DMS153 (cell line): Measurements from ENCODE around the gene MICALL2.
A peak's percentile ranks its signal among the peaks of the same experiment; 100 is the strongest.

Experiments
- DNase-seq: peaks from one replicate; lab custom pipeline; 2025; lab: John Stamatoyannopoulos, UW

The MICALL2 gene

GRCh38 chr7:1458683-1459511 is at the start of gene MICALL2:
MICALL2 (minus strand) TSS chr7:1459470; CDS start chr7:1459326, 144 bp downstream.
- DNase-seq = peak; percentile 14

- DNase-seq = no peak
Measured at GRCh38 chr7:1508277-1508758, 49.0 kb upstream of the MICALL2 start.

DNA sequence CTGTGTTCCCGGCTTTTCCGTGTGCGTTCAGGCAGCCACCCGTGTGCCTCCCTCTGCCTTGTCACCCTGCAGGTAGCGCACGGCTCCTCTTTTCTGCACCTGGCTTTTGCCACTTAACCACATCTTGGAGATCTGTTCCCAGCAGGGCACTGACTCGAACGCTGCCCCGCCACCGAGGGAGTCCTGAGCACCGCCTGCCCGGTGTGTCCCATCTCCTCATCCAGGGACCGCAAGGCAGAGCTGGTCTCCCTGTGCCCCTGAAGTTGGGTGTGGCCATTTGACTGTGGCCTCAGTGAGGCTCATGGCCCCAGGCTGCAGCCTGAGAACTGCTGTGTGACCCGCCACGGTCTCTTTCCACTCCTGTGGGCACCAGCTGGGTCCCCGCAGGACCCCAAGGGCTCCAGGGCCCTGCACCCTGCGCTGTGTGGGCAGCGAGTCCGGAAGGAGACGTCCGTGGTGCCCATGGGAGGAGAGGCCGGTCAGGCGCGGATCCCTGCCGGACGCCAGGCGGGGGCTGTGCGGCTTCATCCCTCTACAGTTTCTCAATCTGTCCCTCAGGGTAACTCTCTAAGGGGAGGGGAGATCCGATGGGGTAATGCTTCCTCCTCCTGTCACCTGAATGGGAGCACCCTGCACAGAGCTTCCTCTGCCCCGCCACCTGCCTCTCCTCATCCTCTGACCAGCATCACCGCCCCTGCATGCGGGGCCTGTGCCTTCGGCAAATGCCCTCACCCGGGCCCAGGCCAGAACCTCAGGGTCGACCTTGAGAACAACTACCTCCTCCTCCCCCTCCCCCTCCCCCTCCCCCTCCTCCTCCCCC is 46.7 kb upstream of the MICALL2 start:
- peak; percentile 73 for DNase-seq

DNA sequence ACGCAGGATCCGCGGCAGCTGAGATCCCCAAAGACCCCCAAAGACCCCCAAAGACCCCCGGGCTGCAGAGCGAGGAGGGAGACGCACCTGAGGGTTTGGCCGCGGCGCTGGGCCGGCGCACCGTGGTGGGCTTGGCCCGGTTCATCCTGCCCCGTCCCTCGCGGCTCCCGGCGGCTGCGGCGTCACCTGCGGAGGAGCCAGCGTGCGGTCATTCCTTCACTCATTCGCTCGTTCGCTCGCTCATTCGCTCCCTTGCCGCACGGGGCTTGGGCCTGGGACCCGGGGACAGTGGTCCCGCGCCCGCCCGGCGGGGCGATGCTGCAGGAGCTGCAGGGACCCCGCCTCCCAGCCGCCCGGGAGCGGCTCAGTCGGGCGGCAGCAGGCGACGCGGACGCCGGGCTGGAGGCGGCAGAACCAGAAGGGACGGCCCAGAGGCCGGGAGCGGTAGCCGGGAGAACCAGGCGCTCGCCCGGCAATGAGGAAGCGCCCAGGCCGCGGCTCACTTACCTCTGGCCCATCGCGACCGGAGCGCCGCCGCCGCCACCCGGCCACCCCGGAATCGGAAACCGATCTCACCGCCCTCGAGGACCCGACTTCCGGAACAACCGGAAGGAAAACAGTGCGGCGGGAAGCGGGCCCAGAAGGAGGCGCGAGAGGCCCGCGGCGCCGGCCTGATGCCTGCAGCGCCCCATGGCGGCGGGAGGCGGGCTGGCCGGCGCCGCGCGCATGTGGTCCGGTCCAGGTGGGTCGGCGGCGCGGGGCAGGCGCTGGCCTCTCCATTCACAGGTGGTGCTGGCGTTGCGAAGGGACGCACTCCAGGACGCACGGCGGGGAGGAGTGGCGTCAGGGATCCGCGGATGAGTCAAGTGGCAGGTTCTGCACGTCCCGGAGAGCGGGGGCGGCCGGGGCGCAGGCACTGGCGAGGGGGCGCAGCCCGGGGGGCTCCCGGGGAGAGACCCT is 44.8 kb upstream of the MICALL2 start, which contains the start of gene INTS1:
Gene INTS1, minus strand, starts transcription at position 574 of the 960 bp plus-strand sequence. Its CDS starts 429 bp downstream, at position 145.
- DNase-seq = peak; percentile 95

DNA sequence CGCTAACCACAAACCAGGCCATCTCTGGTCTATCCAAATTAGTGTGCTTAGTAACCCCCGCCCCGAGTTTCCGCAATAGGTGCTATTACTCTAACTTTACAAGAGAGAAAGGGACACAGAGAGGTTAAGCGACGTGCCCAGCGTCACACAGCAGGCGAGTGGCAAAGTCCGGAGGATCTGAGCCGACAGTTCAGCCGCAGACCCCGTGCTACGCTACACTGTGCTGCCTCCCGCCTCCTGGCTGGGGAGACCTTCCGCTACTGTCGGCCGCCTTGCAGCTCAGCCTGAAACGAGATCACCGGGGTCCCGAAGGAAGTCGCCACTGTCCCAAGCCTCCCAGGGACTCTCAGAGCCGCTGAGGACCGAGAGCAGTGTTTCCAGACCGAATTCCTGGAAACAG is 44.1 kb upstream of the MICALL2 start:
- DNase-seq = no peak

GRCh38 chr7:1502845-1503244 is 43.6 kb upstream of the MICALL2 start:
- DNase-seq = no peak

DNA sequence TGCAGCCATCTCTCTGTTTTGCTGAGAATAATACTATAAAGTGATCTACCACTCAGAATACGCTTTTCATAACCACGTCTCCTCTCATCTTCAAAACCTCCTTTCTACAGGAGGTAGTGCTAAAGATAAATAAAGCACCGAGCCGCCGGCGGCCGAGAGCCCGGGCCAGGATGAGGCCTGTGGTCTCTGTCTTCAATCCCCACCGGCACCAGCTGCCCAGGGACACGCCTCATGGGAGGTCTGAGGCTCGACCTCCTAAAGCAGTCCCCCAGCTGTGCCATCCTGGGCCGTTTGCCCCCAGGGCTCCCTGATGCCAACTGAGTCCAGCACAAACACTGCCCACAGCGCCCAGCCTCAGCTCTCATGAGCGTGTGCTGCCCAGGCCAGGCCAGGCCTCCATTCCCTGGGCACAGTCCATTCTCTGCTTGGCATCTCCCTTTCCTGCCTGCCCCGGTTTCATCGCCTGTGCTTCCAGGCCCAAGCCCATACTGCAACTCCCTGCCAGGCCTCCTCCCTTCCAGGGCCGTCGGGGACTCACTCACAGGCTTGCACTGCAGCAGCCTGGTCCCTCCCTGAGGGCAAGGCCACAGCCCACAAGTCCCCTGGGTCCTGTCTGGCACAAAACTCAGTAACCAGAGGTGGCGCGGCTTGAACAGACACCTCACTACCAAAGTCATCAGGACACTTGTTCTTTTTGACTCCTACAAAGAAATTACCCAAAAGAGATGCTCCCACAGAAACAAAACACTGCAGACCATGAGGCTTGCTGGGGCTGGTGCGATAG is 42.4 kb upstream of the MICALL2 start:
- no peak for DNase-seq

DNA sequence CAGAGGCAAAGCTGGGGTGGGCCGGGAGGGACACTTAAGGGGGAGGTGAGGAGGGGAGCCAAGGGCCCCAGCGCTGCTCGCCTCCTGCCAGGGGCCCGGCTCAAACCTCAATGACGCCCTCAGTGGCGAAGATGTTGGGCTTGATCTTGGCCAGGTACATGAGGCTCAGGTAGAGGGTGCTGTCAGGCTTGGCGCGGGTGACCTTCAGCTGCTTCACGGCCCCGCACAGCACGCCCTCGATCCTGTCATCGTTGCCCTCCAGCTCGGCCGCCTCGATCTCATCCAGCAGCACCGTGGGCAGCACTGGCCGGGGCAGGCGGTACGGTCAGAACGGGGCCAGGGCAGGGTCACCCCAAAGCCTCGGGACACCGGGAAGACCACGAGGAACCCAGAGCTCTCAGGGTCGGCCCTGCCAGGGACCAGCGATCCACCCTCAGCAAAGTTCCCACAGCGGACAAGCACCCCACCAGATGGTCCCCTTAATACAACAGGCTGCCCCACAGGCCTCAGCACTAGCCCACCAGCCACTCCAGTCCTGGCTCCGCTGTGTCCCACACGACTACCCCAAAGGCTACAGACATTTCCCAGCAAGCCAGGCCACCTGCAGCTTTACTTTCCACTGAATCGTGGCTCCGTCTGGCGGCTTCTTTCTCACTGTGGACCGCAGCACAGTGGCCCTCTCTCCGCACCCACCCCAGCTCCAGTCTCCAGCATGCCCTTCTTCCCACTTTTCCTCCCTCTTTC is 41.0 kb upstream of the MICALL2 start:
- DNase-seq = no peak

DNA sequence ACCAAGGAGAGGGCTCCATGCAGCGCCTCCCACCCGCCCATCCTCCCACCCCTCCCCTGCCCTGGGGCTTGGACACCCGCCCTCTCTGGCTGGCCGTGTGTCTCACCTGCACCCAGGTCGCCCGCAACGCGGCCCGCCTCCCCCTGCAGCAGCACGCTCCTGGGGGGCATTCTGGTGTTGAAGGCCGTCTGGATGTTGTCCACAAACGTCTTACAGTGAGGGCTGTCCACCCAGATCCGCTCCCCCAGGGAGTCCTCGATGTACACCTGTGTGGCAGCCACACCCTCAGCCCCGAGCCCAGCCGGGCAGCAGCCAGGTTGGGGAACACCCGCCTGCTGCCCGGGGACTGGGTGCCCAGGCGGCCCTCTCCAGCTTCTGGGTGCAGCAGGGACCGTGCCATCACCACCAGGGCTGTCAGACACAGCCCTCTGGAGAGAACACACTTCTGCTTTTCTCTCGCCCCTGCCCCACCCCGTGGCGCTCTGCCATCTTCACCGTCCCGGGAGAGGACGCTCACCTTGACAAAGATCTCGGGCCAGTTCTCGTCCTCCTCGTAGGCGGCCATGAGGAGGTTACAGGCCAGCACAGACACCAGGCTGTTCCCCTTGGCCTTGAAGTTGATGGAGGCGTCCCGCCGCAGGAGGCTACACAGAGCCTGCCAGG is 40.2 kb upstream of the MICALL2 start:
- DNase-seq = no peak

DNA sequence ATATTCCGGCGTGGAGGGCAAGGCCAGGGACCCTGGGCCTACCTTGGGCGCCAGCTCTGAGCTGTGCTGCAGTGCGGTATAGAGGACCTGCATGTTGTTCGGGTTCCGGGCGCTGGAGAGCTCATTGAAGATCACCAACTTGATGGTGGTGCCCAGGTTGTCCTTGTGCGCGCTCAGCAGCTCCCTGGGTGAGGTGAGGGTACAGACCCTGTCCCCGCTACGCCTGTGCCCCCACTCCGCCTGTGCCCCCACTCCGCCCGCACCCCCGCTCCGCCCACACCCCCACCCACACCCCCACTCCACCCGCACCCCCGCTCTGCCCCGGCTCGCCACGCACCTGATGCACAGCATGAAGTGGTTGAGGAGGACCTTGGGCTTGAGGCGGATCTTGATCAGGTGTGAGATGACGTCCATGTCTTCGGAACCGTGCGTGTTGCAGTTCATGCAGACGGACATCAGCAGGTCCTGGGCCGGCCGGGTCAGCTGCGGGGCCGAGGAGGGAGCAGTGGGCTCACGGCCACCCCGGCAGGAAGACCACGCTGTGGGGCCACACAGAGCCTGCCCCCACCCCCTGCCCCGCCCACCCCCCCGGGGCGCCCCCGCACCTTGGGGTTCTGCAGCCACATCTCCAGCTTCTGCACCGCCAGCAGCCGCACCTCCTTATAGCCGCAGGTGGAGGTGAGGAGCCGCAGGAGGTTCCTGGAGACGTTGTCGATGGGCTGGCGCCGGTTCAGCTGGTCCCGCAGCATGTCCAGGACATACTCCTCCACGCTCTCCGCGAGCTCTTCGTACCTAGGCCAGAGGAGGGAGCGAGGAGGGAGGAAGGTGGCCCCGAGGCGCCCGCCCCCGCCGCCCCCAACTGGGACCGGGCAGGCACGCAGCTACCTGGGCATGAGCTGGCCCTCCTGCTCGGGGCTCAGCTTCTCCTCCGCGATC is 39.4 kb upstream of the MICALL2 start:
- DNase-seq = no peak

DNA sequence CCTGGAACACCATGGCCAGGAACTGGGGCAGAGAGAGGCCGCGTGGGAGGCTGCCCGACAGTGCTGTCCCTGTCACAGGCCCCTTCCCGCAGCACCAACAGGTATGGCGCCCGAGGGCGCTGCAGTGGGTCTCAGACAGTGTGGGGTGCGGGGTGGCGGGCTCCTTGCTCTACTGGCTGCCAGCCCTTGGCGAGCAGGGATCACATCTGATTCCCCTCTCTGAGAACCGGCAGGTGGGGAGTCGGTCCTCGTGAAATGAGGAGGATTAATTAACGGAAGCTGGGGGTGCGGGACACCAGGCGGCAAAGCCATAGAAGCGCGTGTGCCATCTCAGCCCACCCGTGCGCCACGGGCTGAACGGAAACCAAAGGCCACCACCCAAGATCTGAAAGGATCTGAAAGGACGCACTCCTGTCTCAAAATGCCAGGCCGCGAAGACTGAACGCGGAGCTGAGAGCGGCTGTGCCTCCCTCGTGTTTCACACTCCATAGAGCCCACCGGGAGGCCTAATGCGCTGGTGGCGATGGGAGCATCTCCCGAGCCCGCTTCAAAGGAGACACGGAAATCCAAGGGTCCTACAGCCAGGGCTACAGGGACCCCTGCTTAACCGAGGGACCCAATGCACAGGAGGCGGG is 38.1 kb upstream of the MICALL2 start:
- no peak for DNase-seq

DNA sequence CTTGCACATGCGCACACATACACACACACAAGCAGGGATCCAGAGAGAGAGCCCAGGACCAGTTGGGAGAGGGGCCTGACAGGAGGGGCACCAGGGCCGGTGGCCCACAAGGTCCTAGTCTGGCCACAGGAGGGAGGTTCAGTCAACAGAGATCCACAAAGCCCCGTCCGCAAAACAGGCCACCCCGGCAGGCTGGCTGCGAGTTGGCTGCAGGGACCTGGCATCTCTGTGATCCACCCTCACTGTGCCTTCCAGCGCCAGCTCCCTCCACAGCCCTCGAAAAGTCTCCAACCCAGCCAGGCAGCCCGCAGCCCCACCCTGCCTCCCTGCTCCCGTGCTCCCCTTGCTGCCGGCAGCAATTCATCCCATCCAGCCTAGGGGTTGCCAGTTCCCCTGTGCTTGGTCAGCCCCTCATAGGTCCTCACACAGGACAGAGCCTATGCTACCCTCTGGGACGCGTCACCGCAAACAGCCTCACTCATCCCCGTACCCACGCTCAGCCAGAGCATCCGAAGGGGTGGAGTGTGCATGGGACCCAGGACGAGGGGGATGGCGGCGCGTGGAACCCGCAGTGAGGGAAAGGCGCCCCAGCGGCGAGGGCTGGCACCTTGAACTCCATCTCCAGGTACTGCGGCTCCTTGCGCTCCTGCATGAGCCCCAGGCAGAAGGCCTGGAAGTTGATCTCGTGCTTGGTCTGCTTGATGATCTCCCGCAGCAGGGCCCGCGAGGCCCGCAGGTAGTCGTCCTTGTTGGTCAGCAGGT is 37.4 kb upstream of the MICALL2 start:
- no peak for DNase-seq

- no peak for DNase-seq
Measured at GRCh38 chr7:1495564-1496242, 36.4 kb upstream of the MICALL2 start.

GRCh38 chr7:1494866-1495563 is 35.7 kb upstream of the MICALL2 start:
- no peak for DNase-seq

DNA sequence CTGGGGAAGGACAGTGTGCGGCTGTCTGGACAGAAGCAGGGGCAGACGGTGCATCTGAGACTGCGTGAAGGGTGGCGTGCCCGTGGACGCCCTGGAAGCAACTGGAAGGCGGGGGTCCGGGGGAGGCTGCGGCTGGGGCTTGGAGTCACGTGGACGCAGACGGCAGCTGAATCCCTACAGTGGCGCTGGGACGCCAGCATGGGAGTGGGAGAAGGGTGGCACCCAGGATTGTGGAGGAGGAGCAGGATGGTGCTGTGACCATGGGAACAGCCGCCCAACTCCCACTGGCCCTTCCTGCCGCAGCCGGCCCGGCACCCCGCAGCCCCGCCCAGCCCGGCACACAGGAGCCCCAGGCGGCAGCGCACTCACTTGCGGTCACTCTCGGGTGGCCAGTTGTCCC is 35.2 kb upstream of the MICALL2 start:
- DNase-seq = no peak

- DNase-seq = no peak
Measured at GRCh38 chr7:1493571-1493970, 34.3 kb upstream of the MICALL2 start.
